Kidney capillary endothelial cell (primary cell): ENCODE data around the gene AQP12A.
"Not testable (repeated sequence)": the region's sequence is repeated elsewhere in the genome, so short reads cannot be mapped to it uniquely, and the experiment has no call there.

ENCODE experiments used
- DNase-seq: peaks from one replicate; pipeline ENCODE4 v3.0.0-alpha.2; 2018; ENCODE audit warnings: low spot score

AQP12A gene

GRCh38 chr2:240691631-240692420 lies at the start of gene AQP12A:
Gene AQP12A (plus strand): TSS chr2:240691866. CDS start chr2:240691914, 48 bp downstream.
- not testable (repeated sequence) for DNase-seq

- no peak for DNase-seq
Observed at GRCh38 chr2:240642061-240642805, 49.4 kb upstream of the AQP12A start.

- no peak for DNase-seq
Observed at GRCh38 chr2:240642806-240643092, 48.9 kb upstream of the AQP12A start.

GRCh38 chr2:240643093-240643810 lies 48.4 kb upstream of the AQP12A start:
- no peak for DNase-seq

GRCh38 chr2:240643811-240644150 lies 47.9 kb upstream of the AQP12A start:
- DNase-seq = no peak

GRCh38 chr2:240644171-240644651 lies 47.5 kb upstream of the AQP12A start:
- no peak for DNase-seq

GRCh38 chr2:240644859-240645301 lies 46.8 kb upstream of the AQP12A start:
- no peak for DNase-seq

- DNase-seq = no peak
Observed at GRCh38 chr2:240645346-240645745, 46.3 kb upstream of the AQP12A start.

GRCh38 chr2:240645801-240646175 lies 45.9 kb upstream of the AQP12A start:
- no peak for DNase-seq

GRCh38 chr2:240646176-240646899 lies 45.3 kb upstream of the AQP12A start:
- no peak for DNase-seq

GRCh38 chr2:240646900-240647502 lies 44.7 kb upstream of the AQP12A start:
- DNase-seq = no peak

- DNase-seq = no peak
Observed at GRCh38 chr2:240647503-240648154, 44.0 kb upstream of the AQP12A start.

GRCh38 chr2:240648155-240648649 lies 43.5 kb upstream of the AQP12A start:
- DNase-seq = no peak

GRCh38 chr2:240648650-240649275 lies 42.9 kb upstream of the AQP12A start:
- no peak for DNase-seq

- no peak for DNase-seq
Observed at GRCh38 chr2:240649331-240649730, 42.3 kb upstream of the AQP12A start.

- DNase-seq = no peak
Observed at GRCh38 chr2:240650254-240650965, 41.3 kb upstream of the AQP12A start.

- no peak for DNase-seq
Observed at GRCh38 chr2:240651185-240651584, 40.5 kb upstream of the AQP12A start.

GRCh38 chr2:240655931-240656886 lies 35.5 kb upstream of the AQP12A start:
- no peak for DNase-seq

- DNase-seq = not testable (repeated sequence)
Observed at GRCh38 chr2:240659883-240660282, 31.8 kb upstream of the AQP12A start.
